ENCODE data around the gene DCXR.
A peak's percentile ranks its signal among the peaks of the same experiment; 100 is the strongest.

DCXR gene

GRCh38 chr17:82034371-82035011 is 3.0 kb downstream of the DCXR start:
- Histone ChIP-seq H3K36me3 (ENCODE audit: insufficient read depth, low read length) (no peaks in the 10 kb centered on the region), H3K27ac (peak overlapping the region; percentile 34; the same call in 1 of the 2 replicates), H3K9me3 (ENCODE audit: low read depth, low read length) (no peaks in the 10 kb centered on the region), H3K4me3 (no peak overlapping the region), H3K9ac (ENCODE audit: insufficient read length) (no peak overlapping the region)
- no peak for TF ChIP-seq FOXP2 (optimal IDR thresholded peaks at IDR 0.05; ENCODE audit: control extremely low read depth, extremely low read length, insufficient read depth)
- TF ChIP-seq POLR2AphosphoS5 (IDR thresholded peaks at IDR 0.05; ENCODE audit: borderline replicate concordance, low read depth, low read length), result no peak
- TF ChIP-seq EZH2 (IDR thresholded peaks at IDR 0.05), result no peak
- DNase-seq (ENCODE audit: low read depth, low spot score), result no peak

DNA sequence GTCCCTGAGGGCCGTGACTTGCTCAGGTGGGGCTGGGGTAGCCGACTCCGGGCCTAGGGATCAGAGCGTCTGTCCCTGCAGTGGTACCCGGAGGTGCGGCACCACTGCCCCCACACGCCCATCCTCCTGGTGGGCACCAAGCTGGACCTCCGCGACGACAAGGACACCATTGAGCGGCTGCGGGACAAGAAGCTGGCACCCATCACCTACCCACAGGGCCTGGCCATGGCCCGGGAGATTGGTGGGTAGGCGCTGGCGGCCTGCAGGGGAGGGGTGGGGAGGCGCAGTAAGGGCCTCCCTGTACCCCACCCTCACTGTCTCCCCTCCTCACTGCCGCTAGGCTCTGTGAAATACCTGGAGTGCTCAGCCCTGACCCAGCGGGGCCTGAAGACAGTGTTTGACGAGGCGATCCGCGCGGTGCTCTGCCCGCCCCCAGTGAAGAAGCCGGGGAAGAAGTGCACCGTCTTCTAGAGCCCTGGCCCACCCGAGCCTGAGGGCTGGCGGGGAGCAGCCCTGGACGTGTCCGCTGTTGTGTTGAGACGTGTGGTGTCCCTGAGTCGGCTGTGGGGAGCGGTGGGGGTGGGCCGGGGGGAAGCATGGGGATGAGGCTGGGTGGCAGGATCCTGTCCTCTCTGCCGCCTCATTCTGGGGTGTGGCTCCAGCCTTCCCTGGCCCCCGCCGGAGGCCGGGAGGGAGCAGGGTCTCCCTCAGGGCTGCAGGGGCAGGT is 4.0 kb downstream of the DCXR start:
- H3K9me3 ChIP-seq (ENCODE audit: low read depth, low read length), result no peaks in the 10 kb centered on the region
- no peak for TF ChIP-seq FOXP2 (optimal IDR thresholded peaks at IDR 0.05; ENCODE audit: control extremely low read depth, extremely low read length, insufficient read depth)
- TF ChIP-seq EZH2 (IDR thresholded peaks at IDR 0.05), result no peak
- TF ChIP-seq POLR2AphosphoS5 (IDR thresholded peaks at IDR 0.05; ENCODE audit: borderline replicate concordance, low read depth, low read length), result no peak
- no peak overlapping the region for H3K27ac ChIP-seq
- DNase-seq (ENCODE audit: low read depth, low spot score), result no peak
- H3K9ac ChIP-seq (ENCODE audit: insufficient read length), result no peak overlapping the region
- H3K4me3 ChIP-seq, result no peak overlapping the region
- H3K36me3 ChIP-seq (ENCODE audit: insufficient read depth, low read length), result no peaks in the 10 kb centered on the region

DNA sequence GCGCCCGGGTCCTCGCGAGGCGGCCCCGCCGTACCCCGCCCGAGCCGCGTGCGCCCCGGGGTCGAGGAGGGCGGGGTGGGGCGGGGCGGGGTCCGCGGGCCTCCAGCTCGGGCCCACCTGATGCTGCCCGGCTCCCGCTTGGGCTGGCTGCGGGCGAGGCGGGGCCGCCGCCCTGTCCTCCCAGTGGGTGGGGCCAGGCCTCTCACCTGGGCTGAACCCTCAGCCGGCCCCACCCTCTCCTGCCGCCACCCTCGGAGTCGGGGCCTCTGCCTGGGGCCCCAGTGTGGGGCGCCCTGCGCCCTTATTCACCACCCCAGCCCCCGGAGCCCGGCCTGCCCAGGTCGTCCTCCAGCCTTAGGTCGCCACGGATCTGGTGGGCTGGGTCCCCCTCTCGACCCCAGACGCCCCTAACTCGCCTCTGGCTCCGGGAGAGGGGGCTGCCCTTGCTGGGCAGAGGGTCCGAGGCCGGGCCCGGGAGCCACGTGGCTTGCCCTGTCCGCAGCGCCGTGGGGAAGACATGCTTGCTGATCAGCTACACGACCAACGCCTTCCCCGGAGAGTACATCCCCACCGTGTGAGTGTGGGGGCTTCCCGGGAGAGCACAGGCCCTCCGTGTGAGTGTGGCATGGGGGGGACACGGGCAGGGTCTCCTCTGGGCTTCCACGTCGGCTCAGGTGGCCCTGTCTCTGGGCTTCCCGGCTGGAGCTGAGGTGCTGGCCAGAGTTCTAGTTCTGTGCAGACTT is 5.4 kb downstream of the DCXR start:
- DNase-seq (ENCODE audit: low read depth, low spot score), result no peak
- H3K4me3 ChIP-seq, result peak overlapping the region; percentile 80
- no peaks in the 10 kb centered on the region for H3K9me3 ChIP-seq (ENCODE audit: low read depth, low read length)
- H3K27ac ChIP-seq, result no peak overlapping the region
- H3K36me3 ChIP-seq (ENCODE audit: insufficient read depth, low read length), result no peaks in the 10 kb centered on the region
- TF ChIP-seq POLR2AphosphoS5 (IDR thresholded peaks at IDR 0.05; ENCODE audit: borderline replicate concordance, low read depth, low read length) (no peak; the same call in 1 of the 2 replicates), FOXP2 (optimal IDR thresholded peaks at IDR 0.05; ENCODE audit: control extremely low read depth, extremely low read length, insufficient read depth) (no peak), EZH2 (IDR thresholded peaks at IDR 0.05) (no peak)
- peak overlapping the region; percentile 76 for H3K9ac ChIP-seq (ENCODE audit: insufficient read length)

- Histone ChIP-seq H3K36me3 (ENCODE audit: insufficient read depth, low read length) (no peaks in the 10 kb centered on the region), H3K4me3 (peak within 1 kb of the TSS; percentile 90), H3K9ac (ENCODE audit: insufficient read length) (peak within 1 kb of the TSS; percentile 76), H3K27ac (no peak within 1 kb of the TSS), H3K9me3 (ENCODE audit: low read depth, low read length) (no peaks in the 10 kb centered on the region)
- TF ChIP-seq EZH2 (IDR thresholded peaks at IDR 0.05) (no peak), POLR2AphosphoS5 (IDR thresholded peaks at IDR 0.05; ENCODE audit: borderline replicate concordance, low read depth, low read length) (no peak), FOXP2 (optimal IDR thresholded peaks at IDR 0.05; ENCODE audit: control extremely low read depth, extremely low read length, insufficient read depth) (no peak)
- no peak for DNase-seq (ENCODE audit: low read depth, low spot score)
Observed at GRCh38 chr17:82031303-82031884, 6.1 kb downstream of the DCXR start, which contains the start of gene RAC3. Gene RAC3 (plus strand): TSS chr17:82031678. CDS start chr17:82031762, 84 bp downstream.

DNA sequence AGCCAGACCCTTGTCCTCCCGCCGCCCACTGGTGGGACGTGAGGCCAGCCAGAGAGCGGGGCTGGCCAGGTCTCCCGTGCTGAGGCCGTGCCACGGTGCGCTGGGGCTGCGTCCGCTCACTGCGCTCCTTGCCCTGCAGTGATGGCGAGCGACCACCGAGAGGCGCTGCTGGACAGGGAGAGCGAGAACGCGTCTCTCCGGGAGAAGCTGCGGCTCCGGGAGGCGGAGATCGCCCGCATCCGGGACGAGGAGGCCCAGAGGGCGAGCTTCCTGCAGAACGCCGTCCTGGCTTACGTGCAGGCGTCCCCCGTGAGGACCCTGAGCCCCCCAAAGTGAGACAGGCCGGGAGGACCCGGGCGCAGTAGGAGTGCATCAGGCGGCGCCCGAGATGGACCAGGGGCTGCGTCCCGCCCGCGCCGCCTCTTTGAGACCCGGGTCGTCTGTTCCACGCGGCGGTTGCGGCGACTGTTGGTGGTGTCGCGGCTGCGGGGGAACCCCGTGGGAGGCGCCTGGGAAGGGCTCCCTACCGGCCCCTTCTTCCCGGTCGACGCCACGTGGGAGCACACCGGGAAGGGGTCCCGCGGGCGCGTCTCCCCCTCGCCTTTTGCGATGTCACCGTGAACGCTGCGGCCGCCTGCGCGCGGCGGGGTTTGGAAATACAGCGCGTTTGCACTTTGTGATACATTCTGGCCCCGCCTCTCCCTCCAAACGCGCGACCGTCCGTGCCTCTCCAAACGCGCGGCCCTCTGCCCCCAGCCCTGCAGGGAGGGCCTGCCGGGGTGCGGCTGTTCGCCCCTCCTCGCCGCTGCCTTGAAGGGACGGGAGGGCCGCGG is 6.8 kb downstream of the DCXR start:
- no peak overlapping the region for H3K27ac ChIP-seq
- H3K9me3 ChIP-seq (ENCODE audit: low read depth, low read length), result no peaks in the 10 kb centered on the region
- TF ChIP-seq EZH2 (IDR thresholded peaks at IDR 0.05) (no peak), POLR2AphosphoS5 (IDR thresholded peaks at IDR 0.05; ENCODE audit: borderline replicate concordance, low read depth, low read length) (no peak; the same call in 1 of the 2 replicates), FOXP2 (optimal IDR thresholded peaks at IDR 0.05; ENCODE audit: control extremely low read depth, extremely low read length, insufficient read depth) (no peak)
- H3K4me3 ChIP-seq, result peak overlapping the region; percentile 90
- peak overlapping the region; percentile 62 for H3K9ac ChIP-seq (ENCODE audit: insufficient read length)
- DNase-seq (ENCODE audit: low read depth, low spot score), result no peak
- H3K36me3 ChIP-seq (ENCODE audit: insufficient read depth, low read length), result no peaks in the 10 kb centered on the region

DNA sequence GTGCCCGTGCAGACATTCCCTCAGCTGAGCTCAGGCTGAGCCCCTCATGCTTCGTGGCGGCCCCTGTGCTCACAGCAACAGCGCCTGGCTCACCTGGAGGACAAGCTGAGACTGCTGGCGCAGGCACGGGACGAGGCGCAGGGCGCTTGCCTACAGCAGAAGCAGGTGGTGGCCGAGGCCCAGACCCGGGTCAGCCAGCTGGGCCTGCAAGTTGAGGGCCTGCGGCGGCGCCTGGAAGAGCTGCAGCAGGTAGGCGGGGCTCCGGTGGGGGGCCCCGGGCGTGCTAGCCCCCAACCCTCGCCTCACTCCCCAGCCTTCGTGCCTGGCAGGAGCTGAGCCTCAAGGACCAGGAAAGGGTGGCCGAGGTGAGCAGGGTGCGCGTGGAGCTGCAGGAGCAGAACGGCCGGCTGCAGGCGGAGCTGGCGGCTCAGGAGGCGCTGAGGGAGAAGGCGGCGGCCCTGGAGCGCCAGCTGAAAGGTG is 7.5 kb downstream of the DCXR start:
- no peaks in the 10 kb centered on the region for H3K36me3 ChIP-seq (ENCODE audit: insufficient read depth, low read length)
- no peak for TF ChIP-seq EZH2 (IDR thresholded peaks at IDR 0.05)
- TF ChIP-seq FOXP2 (optimal IDR thresholded peaks at IDR 0.05; ENCODE audit: control extremely low read depth, extremely low read length, insufficient read depth), result no peak
- TF ChIP-seq POLR2AphosphoS5 (IDR thresholded peaks at IDR 0.05; ENCODE audit: borderline replicate concordance, low read depth, low read length), result no peak
- H3K4me3 ChIP-seq, result peak overlapping the region; percentile 90; the same call in 1 of the 2 replicates
- no peak overlapping the region for H3K9ac ChIP-seq (ENCODE audit: insufficient read length)
- no peak overlapping the region for H3K27ac ChIP-seq
- H3K9me3 ChIP-seq (ENCODE audit: low read depth, low read length), result no peaks in the 10 kb centered on the region
- no peak for DNase-seq (ENCODE audit: low read depth, low spot score)

GRCh38 chr17:82029391-82029790 is 8.1 kb downstream of the DCXR start:
- DNase-seq (ENCODE audit: low read depth, low spot score), result no peak
- Histone ChIP-seq H3K9me3 (ENCODE audit: low read depth, low read length) (no peaks in the 10 kb centered on the region), H3K27ac (no peak overlapping the region), H3K36me3 (ENCODE audit: insufficient read depth, low read length) (no peaks in the 10 kb centered on the region), H3K4me3 (no peak overlapping the region), H3K9ac (ENCODE audit: insufficient read length) (no peak overlapping the region)
- TF ChIP-seq POLR2AphosphoS5 (IDR thresholded peaks at IDR 0.05; ENCODE audit: borderline replicate concordance, low read depth, low read length) (no peak), FOXP2 (optimal IDR thresholded peaks at IDR 0.05; ENCODE audit: control extremely low read depth, extremely low read length, insufficient read depth) (no peak)

All from SK-N-MC (cell line).